Endometrium (tissue), 2 donors: Measurements from ENCODE around the gene KRT13.
A peak's percentile ranks its signal among the peaks of the same experiment; 100 is the strongest.
"Not testable (repeated sequence)": the region's sequence is repeated elsewhere in the genome, so short reads cannot be mapped to it uniquely, and the experiment has no call there.

Experiments
- FAIRE-seq: peaks from 2 replicates; lab custom pipeline; 2012; peaks lifted over from hg19 to GRCh38; lab: Jason Lieb, UNC
- donor health status: control.
- donor health status: control.

Gene KRT13

GRCh38 chr17:41505007-41505808, at the start of gene KRT13:
TSS of gene KRT13 (minus strand) at chr17:41505612. CDS start at chr17:41505550, 62 bp downstream.
- FAIRE-seq: no peak

- no peak for FAIRE-seq
These were observed 48.7 kb upstream of the KRT13 start for GRCh38 chr17:41553987-41554680.

GRCh38 chr17:41553176-41553575, 47.8 kb upstream of the KRT13 start:
- no peak for FAIRE-seq

GRCh38 chr17:41552455-41552854, 47.0 kb upstream of the KRT13 start:
- FAIRE-seq: no peak

GRCh38 chr17:41551365-41551764, 46.0 kb upstream of the KRT13 start:
- FAIRE-seq: no peak

GRCh38 chr17:41549596-41550039, 44.2 kb upstream of the KRT13 start:
- no peak for FAIRE-seq

GRCh38 chr17:41548844-41549595, 43.6 kb upstream of the KRT13 start:
- FAIRE-seq: peak; percentile 77

- no peak for FAIRE-seq
These were observed 42.8 kb upstream of the KRT13 start for GRCh38 chr17:41547921-41548843.

GRCh38 chr17:41547378-41547841, 42.0 kb upstream of the KRT13 start:
- no peak for FAIRE-seq

GRCh38 chr17:41546819-41547218, 41.4 kb upstream of the KRT13 start:
- FAIRE-seq: no peak

- FAIRE-seq: no peak
These were observed 40.5 kb upstream of the KRT13 start for GRCh38 chr17:41545829-41546410.

- FAIRE-seq: no peak
These were observed 39.5 kb upstream of the KRT13 start for GRCh38 chr17:41544935-41545334.

GRCh38 chr17:41544491-41544892, 39.1 kb upstream of the KRT13 start:
- no peak for FAIRE-seq

- not testable (repeated sequence) for FAIRE-seq
These were observed 37.4 kb upstream of the KRT13 start for GRCh38 chr17:41542786-41543185.

GRCh38 chr17:41542357-41542756, 36.9 kb upstream of the KRT13 start:
- FAIRE-seq: no peak

- no peak for FAIRE-seq
These were observed 35.7 kb upstream of the KRT13 start for GRCh38 chr17:41540921-41541625.

- FAIRE-seq: no peak
These were observed 34.7 kb upstream of the KRT13 start for GRCh38 chr17:41539979-41540701.

- no peak for FAIRE-seq
These were observed 33.7 kb upstream of the KRT13 start for GRCh38 chr17:41539071-41539492.

- FAIRE-seq: no peak
These were observed 33.2 kb upstream of the KRT13 start for GRCh38 chr17:41538565-41538991.

GRCh38 chr17:41537990-41538389, 32.6 kb upstream of the KRT13 start:
- FAIRE-seq: no peak
